OCI-M1 (cell line): ENCODE data around the gene SIM2.

ENCODE experiments used
- DNase-seq: peaks from one replicate; lab custom pipeline; 2025; lab: John Stamatoyannopoulos, UW

SIM2 gene

GRCh38 chr21:36763305-36763704, 64.4 kb downstream of the SIM2 start:
- no peak for DNase-seq

GRCh38 chr21:36765229-36765628, 66.3 kb downstream of the SIM2 start:
- DNase-seq, result no peak

- no peak for DNase-seq
Measured at GRCh38 chr21:36766511-36766910, 67.6 kb downstream of the SIM2 start.

- no peak for DNase-seq
Measured at GRCh38 chr21:36767096-36767495, 68.2 kb downstream of the SIM2 start.

GRCh38 chr21:36768496-36768895, 69.6 kb downstream of the SIM2 start:
- DNase-seq, result no peak

- peak; percentile 35 for DNase-seq
Measured at GRCh38 chr21:36769051-36769839, 70.3 kb downstream of the SIM2 start.

GRCh38 chr21:36773117-36773516, 74.2 kb downstream of the SIM2 start:
- no peak for DNase-seq

GRCh38 chr21:36773995-36774394, 75.1 kb downstream of the SIM2 start:
- no peak for DNase-seq

GRCh38 chr21:36776981-36777617, 78.2 kb downstream of the SIM2 start:
- peak; percentile 77 for DNase-seq

GRCh38 chr21:36780861-36781260, 81.9 kb downstream of the SIM2 start:
- no peak for DNase-seq

GRCh38 chr21:36783612-36784374, 84.9 kb downstream of the SIM2 start:
- no peak for DNase-seq

- no peak for DNase-seq
Measured at GRCh38 chr21:36784947-36785346, 86.0 kb downstream of the SIM2 start.

- no peak for DNase-seq
Measured at GRCh38 chr21:36785615-36786014, 86.7 kb downstream of the SIM2 start.

- no peak for DNase-seq
Measured at GRCh38 chr21:36786186-36786585, 87.3 kb downstream of the SIM2 start.

GRCh38 chr21:36788120-36788638, 89.3 kb downstream of the SIM2 start:
- DNase-seq, result peak; percentile 75

GRCh38 chr21:36790616-36791015, 91.7 kb downstream of the SIM2 start:
- DNase-seq, result peak; percentile 31

GRCh38 chr21:36791180-36791579, 92.3 kb downstream of the SIM2 start:
- no peak for DNase-seq

GRCh38 chr21:36791695-36792470, 93.0 kb downstream of the SIM2 start:
- DNase-seq, result no peak

GRCh38 chr21:36792505-36792967, 93.6 kb downstream of the SIM2 start:
- DNase-seq, result no peak

- no peak for DNase-seq
Measured at GRCh38 chr21:36796070-36796469, 97.2 kb downstream of the SIM2 start.

- no peak for DNase-seq
Measured at GRCh38 chr21:36798491-36798890, 99.6 kb downstream of the SIM2 start.
